GM21526 (cell line): ENCODE measurements around the gene CTSW.

Experiments
- ATAC-seq: cut with Tn5 transposase; IDR thresholded peaks from one replicate; pipeline ENCODE4 v1.9.1; 2021; ENCODE audit warnings: moderate library complexity; ENCODE audit not compliant: unreplicated experiment, low FRiP score

Gene CTSW

GRCh38 chr11:65865550-65866172, 14.0 kb upstream of the CTSW start:
- no peak for ATAC-seq

- no peak for ATAC-seq
Observed at GRCh38 chr11:65866509-65867283, 12.9 kb upstream of the CTSW start.

- ATAC-seq: no peak
Observed at GRCh38 chr11:65867284-65868071, 12.2 kb upstream of the CTSW start.

- no peak for ATAC-seq
Observed at GRCh38 chr11:65868076-65868667, 11.5 kb upstream of the CTSW start.

GRCh38 chr11:65868907-65869306, 10.7 kb upstream of the CTSW start:
- ATAC-seq: no peak

- no peak for ATAC-seq
Observed at GRCh38 chr11:65869643-65870306, 9.9 kb upstream of the CTSW start.

- ATAC-seq: no peak
Observed at GRCh38 chr11:65870307-65870658, 9.4 kb upstream of the CTSW start.

GRCh38 chr11:65870706-65871681, 8.6 kb upstream of the CTSW start:
- ATAC-seq: no peak

GRCh38 chr11:65871811-65872548, 7.7 kb upstream of the CTSW start:
- no peak for ATAC-seq

- no peak for ATAC-seq
Observed at GRCh38 chr11:65872586-65873317, 6.9 kb upstream of the CTSW start, which contains the start of gene EFEMP2. Gene EFEMP2, minus strand, starts transcription at chr11:65872800. Its CDS starts 446 bp downstream, at chr11:65872354.

GRCh38 chr11:65873318-65874156, 6.1 kb upstream of the CTSW start:
- ATAC-seq: peak; percentile 43

- no peak for ATAC-seq
Observed at GRCh38 chr11:65880027-65880426, 390 bp downstream of the CTSW start.

- no peak for ATAC-seq
Observed at GRCh38 chr11:65880844-65881421, 1.3 kb downstream of the CTSW start.

GRCh38 chr11:65882120-65883057, 2.8 kb downstream of the CTSW start:
- no peak for ATAC-seq

GRCh38 chr11:65883058-65883761, 3.6 kb downstream of the CTSW start:
- ATAC-seq: no peak
